ENCODE data around the gene GPRIN2.
A peak's percentile ranks its signal among the peaks of the same experiment; 100 is the strongest.
"Not testable (repeated sequence)": the region's sequence is repeated elsewhere in the genome, so short reads cannot be mapped to it uniquely, and the experiment has no call there.

Gene GPRIN2

GRCh38 chr10:46582568-46582967 lies 26.1 kb upstream of the GPRIN2 start:
- not testable (repeated sequence) for H4K91ac ChIP-seq (ENCODE audit: low read depth, low read length, poor library complexity); H2AK5ac ChIP-seq (ENCODE audit: low read depth, low read length)

GRCh38 chr10:46581997-46582396 lies 25.5 kb upstream of the GPRIN2 start:
- not testable (repeated sequence) for H3K4me1 ChIP-seq (ENCODE audit: control insufficient read depth in 2 of 2, insufficient read depth in 1 of 2, low read depth in 1 of 2, low read length in 2 of 2); H3K4me3 ChIP-seq (ENCODE audit: low read length in 2 of 2); H3K36me3 ChIP-seq (replicated peaks in 1 of 2; ENCODE audit: control insufficient read depth in 2 of 2, insufficient read depth in 2 of 2, low read length in 2 of 2); H3K9me3 ChIP-seq (replicated peaks in 1 of 2; ENCODE audit: control insufficient read depth in 2 of 2, insufficient read depth in 1 of 2, low read depth in 1 of 2, low read length in 2 of 2); DNase-seq (ENCODE audit: low spot score); H3K27me3 ChIP-seq (ENCODE audit: control insufficient read depth in 3 of 3, insufficient read depth in 3 of 3, low read depth in 1 of 3, low read length in 3 of 3); H3K18ac ChIP-seq (ENCODE audit: low read length); H4K8ac ChIP-seq (ENCODE audit: low read depth, low read length); H3K9ac ChIP-seq (ENCODE audit: low read depth, low read length, poor library complexity); H3K23ac ChIP-seq (ENCODE audit: low read depth, low read length, poor library complexity); H3K79me1 ChIP-seq (ENCODE audit: low read depth, low read length); H2AFZ ChIP-seq (ENCODE audit: low read length); H2AK5ac ChIP-seq (ENCODE audit: low read depth, low read length); H3K4me2 ChIP-seq (ENCODE audit: insufficient read depth, low read length, poor library complexity, severe bottlenecking); H2BK120ac ChIP-seq (ENCODE audit: low read depth, low read length); H2BK12ac ChIP-seq (ENCODE audit: low read length); H3K4ac ChIP-seq (ENCODE audit: low read length); H3K14ac ChIP-seq (ENCODE audit: low read length); H2BK15ac ChIP-seq (ENCODE audit: low read length); H3K27ac ChIP-seq (replicated peaks; ENCODE audit: low read length); H4K91ac ChIP-seq (ENCODE audit: low read depth, low read length, poor library complexity); H2BK5ac ChIP-seq (ENCODE audit: low read length)
- WGBS, 2 donors (ENCODE audit: extremely low coverage in 2 of 2, insufficient read length in 2 of 2, insufficient replicate concordance in 1 of 2), result no CpG with 5 or more reads among the region's 12 CpGs

More at GRCh38 chr10:46582568-46582967, 26.1 kb upstream of the GPRIN2 start:
- H2BK15ac ChIP-seq (ENCODE audit: low read length); H3K23ac ChIP-seq (ENCODE audit: low read depth, low read length, poor library complexity); H3K14ac ChIP-seq (ENCODE audit: low read length); H3K27ac ChIP-seq (replicated peaks; ENCODE audit: low read length); H3K9ac ChIP-seq (ENCODE audit: low read depth, low read length, poor library complexity); H3K4me1 ChIP-seq (ENCODE audit: control insufficient read depth in 2 of 2, insufficient read depth in 1 of 2, low read depth in 1 of 2, low read length in 2 of 2); H2BK12ac ChIP-seq (ENCODE audit: low read length); H3K4me2 ChIP-seq (ENCODE audit: insufficient read depth, low read length, poor library complexity, severe bottlenecking); H3K9me3 ChIP-seq (replicated peaks in 1 of 2; ENCODE audit: control insufficient read depth in 2 of 2, insufficient read depth in 1 of 2, low read depth in 1 of 2, low read length in 2 of 2); DNase-seq (ENCODE audit: low spot score); H3K18ac ChIP-seq (ENCODE audit: low read length); H3K4ac ChIP-seq (ENCODE audit: low read length); H3K79me1 ChIP-seq (ENCODE audit: low read depth, low read length); H3K27me3 ChIP-seq (ENCODE audit: control insufficient read depth in 3 of 3, insufficient read depth in 3 of 3, low read depth in 1 of 3, low read length in 3 of 3); H2BK5ac ChIP-seq (ENCODE audit: low read length); H3K4me3 ChIP-seq (ENCODE audit: low read length in 2 of 2); H2BK120ac ChIP-seq (ENCODE audit: low read depth, low read length); H4K8ac ChIP-seq (ENCODE audit: low read depth, low read length); H3K36me3 ChIP-seq (replicated peaks in 1 of 2; ENCODE audit: control insufficient read depth in 2 of 2, insufficient read depth in 2 of 2, low read length in 2 of 2); H2AFZ ChIP-seq (ENCODE audit: low read length): not testable (repeated sequence)
- WGBS, 2 donors (ENCODE audit: extremely low coverage in 2 of 2, insufficient read length in 2 of 2, insufficient replicate concordance in 1 of 2), result no CpG with 5 or more reads among the region's 11 CpGs

GRCh38 chr10:46579378-46579777 lies 22.9 kb upstream of the GPRIN2 start:
- H3K9me3 ChIP-seq (replicated peaks in 1 of 2; ENCODE audit: control insufficient read depth in 2 of 2, insufficient read depth in 1 of 2, low read depth in 1 of 2, low read length in 2 of 2); H3K27ac ChIP-seq (replicated peaks; ENCODE audit: low read length); H3K27me3 ChIP-seq (ENCODE audit: control insufficient read depth in 3 of 3, insufficient read depth in 3 of 3, low read depth in 1 of 3, low read length in 3 of 3); H2BK12ac ChIP-seq (ENCODE audit: low read length); H2BK120ac ChIP-seq (ENCODE audit: low read depth, low read length); H2BK5ac ChIP-seq (ENCODE audit: low read length); H3K4ac ChIP-seq (ENCODE audit: low read length); H2BK15ac ChIP-seq (ENCODE audit: low read length); H3K36me3 ChIP-seq (replicated peaks in 1 of 2; ENCODE audit: control insufficient read depth in 2 of 2, insufficient read depth in 2 of 2, low read length in 2 of 2); H3K14ac ChIP-seq (ENCODE audit: low read length); H3K4me2 ChIP-seq (ENCODE audit: insufficient read depth, low read length, poor library complexity, severe bottlenecking); H3K9ac ChIP-seq (ENCODE audit: low read depth, low read length, poor library complexity); H3K18ac ChIP-seq (ENCODE audit: low read length); H4K91ac ChIP-seq (ENCODE audit: low read depth, low read length, poor library complexity); H4K8ac ChIP-seq (ENCODE audit: low read depth, low read length); H3K4me1 ChIP-seq (ENCODE audit: control insufficient read depth in 2 of 2, insufficient read depth in 1 of 2, low read depth in 1 of 2, low read length in 2 of 2); H3K23ac ChIP-seq (ENCODE audit: low read depth, low read length, poor library complexity); DNase-seq (ENCODE audit: low spot score); H3K79me1 ChIP-seq (ENCODE audit: low read depth, low read length); H2AFZ ChIP-seq (ENCODE audit: low read length); H3K4me3 ChIP-seq (ENCODE audit: low read length in 2 of 2); H2AK5ac ChIP-seq (ENCODE audit: low read depth, low read length): not testable (repeated sequence)
- no CpG with 5 or more reads among the region's 21 CpGs for WGBS, 2 donors (ENCODE audit: extremely low coverage in 2 of 2, insufficient read length in 2 of 2, insufficient replicate concordance in 1 of 2)

- not testable (repeated sequence) for H2BK15ac ChIP-seq (ENCODE audit: low read length); H4K8ac ChIP-seq (ENCODE audit: low read depth, low read length); H3K4me1 ChIP-seq (ENCODE audit: control insufficient read depth in 2 of 2, insufficient read depth in 1 of 2, low read depth in 1 of 2, low read length in 2 of 2); H2BK12ac ChIP-seq (ENCODE audit: low read length); H3K27ac ChIP-seq (replicated peaks; ENCODE audit: low read length); H3K9ac ChIP-seq (ENCODE audit: low read depth, low read length, poor library complexity); H3K36me3 ChIP-seq (replicated peaks in 1 of 2; ENCODE audit: control insufficient read depth in 2 of 2, insufficient read depth in 2 of 2, low read length in 2 of 2); DNase-seq (ENCODE audit: low spot score); H3K79me1 ChIP-seq (ENCODE audit: low read depth, low read length); H3K23ac ChIP-seq (ENCODE audit: low read depth, low read length, poor library complexity); H4K91ac ChIP-seq (ENCODE audit: low read depth, low read length, poor library complexity); H2AFZ ChIP-seq (ENCODE audit: low read length); H3K4ac ChIP-seq (ENCODE audit: low read length); H2AK5ac ChIP-seq (ENCODE audit: low read depth, low read length); H2BK5ac ChIP-seq (ENCODE audit: low read length); H3K18ac ChIP-seq (ENCODE audit: low read length); H2BK120ac ChIP-seq (ENCODE audit: low read depth, low read length); H3K27me3 ChIP-seq (ENCODE audit: control insufficient read depth in 3 of 3, insufficient read depth in 3 of 3, low read depth in 1 of 3, low read length in 3 of 3); H3K9me3 ChIP-seq (replicated peaks in 1 of 2; ENCODE audit: control insufficient read depth in 2 of 2, insufficient read depth in 1 of 2, low read depth in 1 of 2, low read length in 2 of 2); H3K14ac ChIP-seq (ENCODE audit: low read length)
- peak within 1 kb of the TSS; percentile 49 for H3K4me2 ChIP-seq (ENCODE audit: insufficient read depth, low read length, poor library complexity, severe bottlenecking)
- no CpG with 5 or more reads among the region's 68 CpGs for WGBS, 2 donors (ENCODE audit: extremely low coverage in 2 of 2, insufficient read length in 2 of 2, insufficient replicate concordance in 1 of 2)
- H3K4me3 ChIP-seq (ENCODE audit: low read length in 2 of 2), result peak within 1 kb of the TSS in 1 of 2 donors; percentile 22
Observed at GRCh38 chr10:46578474-46579178, 22.2 kb upstream of the GPRIN2 start, which contains the start of gene SYT15. Gene SYT15, plus strand, starts transcription at chr10:46579128. Its CDS starts 41 bp downstream, at chr10:46579169.
